Right atrium auricular region (tissue), 2 donors: ENCODE measurements around the gene GAREM2. TPM values are rescaled to one million over a fixed set of nuclear protein-coding genes. Genes with fewer than 3 reads are reported as not detected.
A peak's percentile ranks its signal among the peaks of the same experiment; 100 is the strongest.

Experiments used
- DNase-seq: peaks from one replicate; pipeline ENCODE4 v3.0.0-alpha.2; 2019; ENCODE audit warnings: low spot score
- H3K27ac ChIP-seq, 2 donors: fragments of 200-600 bp; sonication (generic); 1 replicate in 1 of 2; 2 replicates in 1 of 2; pipeline ENCODE4 v1.5.1; 2016 to 2019
- H3K27me3 ChIP-seq, 2 donors: fragments of 200-600 bp; sonication (generic); one replicate each; pipeline versions ENCODE4 v1.5.1 to v1.6.0; 2017 to 2019
- H3K36me3 ChIP-seq: fragments of 200-600 bp; sonication (generic); one replicate; pipeline ENCODE4 v1.5.1; 2016
- H3K4me1 ChIP-seq, 2 donors: fragments of 200-600 bp; sonication (generic); one replicate each; pipeline versions ENCODE4 v1.5.1 to v1.6.0; 2017 to 2019
- H3K4me3 ChIP-seq, 2 donors: fragments of 200-600 bp; sonication (generic); 1 replicate in 1 of 2; 2 replicates in 1 of 2; pipeline ENCODE4 v1.5.1; 2017 to 2019; ENCODE audit warnings: mild to moderate bottlenecking in 1 of 2, moderate library complexity in 1 of 2
- H3K9me3 ChIP-seq, 2 donors: fragments of 200-600 bp; sonication (generic); one replicate each; pipeline ENCODE4 v1.5.1; 2019
- CTCF ChIP-seq, 2 donors: fragments of 200-600 bp; sonication (generic); IDR thresholded peaks; one replicate each; pipeline ENCODE4 v1.5.1; 2019; ENCODE audit warnings: antibody characterized with exemption in 2 of 2
- total RNA-seq, 2 donors: library from RNA; depleted of rRNA; stranded (reverse); fragments of >200 nt; gene quantifications; one replicate each; pipeline ENCODE4 v1.1.0, GENCODE V29; 2016

GAREM2 gene
- total RNA-seq, 2 donors from 2014 or later: 3.0 to 48.4 TPM

GRCh38 chr2:26182887-26183630 is 10.2 kb downstream of the GAREM2 start:
- DNase-seq: no peak
- no peak for TF ChIP-seq CTCF (IDR thresholded peaks at IDR 0.05)
- no peaks in the 10 kb centered on the region for H3K27me3 ChIP-seq

GRCh38 chr2:26184121-26184520 is 11.2 kb downstream of the GAREM2 start:
- TF ChIP-seq CTCF (IDR thresholded peaks at IDR 0.05): no peak
- no peak for DNase-seq
- no peaks in the 10 kb centered on the region for H3K9me3 ChIP-seq
- H3K4me3 ChIP-seq: peak overlapping the region; percentile 44 to 63
- peaks cover 0 to 23% of the 10 kb centered on the region in 2 donors for H3K4me1 ChIP-seq
- no peaks in the 10 kb centered on the region for H3K27me3 ChIP-seq
- no peaks in the 10 kb centered on the region for H3K36me3 ChIP-seq
- no peak overlapping the region for H3K27ac ChIP-seq

More at GRCh38 chr2:26182887-26183630, 10.2 kb downstream of the GAREM2 start:
- H3K4me3 ChIP-seq: no peak overlapping the region
- H3K36me3 ChIP-seq: no peaks in the 10 kb centered on the region
- no peaks in the 10 kb centered on the region for H3K9me3 ChIP-seq
- H3K27ac ChIP-seq: no peak overlapping the region
- peaks cover 0 to 31% of the 10 kb centered on the region in 2 donors for H3K4me1 ChIP-seq

- Histone ChIP-seq H3K4me1 (peaks cover 0 to 17% of the 10 kb centered on the region in 2 donors), H3K4me3 (peak overlapping the region; percentile 61 to 63), H3K9me3 (no peaks in the 10 kb centered on the region), H3K36me3 (no peaks in the 10 kb centered on the region), H3K27me3 (no peaks in the 10 kb centered on the region), H3K27ac (peak overlapping the region; percentile 59 to 60)
- peak; percentile 68 to 80 for TF ChIP-seq CTCF (IDR thresholded peaks at IDR 0.05)
- DNase-seq: peak; percentile 79
Measured at GRCh38 chr2:26184555-26185303, 11.8 kb downstream of the GAREM2 start.

GRCh38 chr2:26185304-26185928 is 12.5 kb downstream of the GAREM2 start:
- Histone ChIP-seq H3K36me3 (no peaks in the 10 kb centered on the region), H3K27me3 (no peaks in the 10 kb centered on the region), H3K4me3 (peak overlapping the region; percentile 61 to 63), H3K4me1 (peaks cover 0 to 15% of the 10 kb centered on the region in 2 donors), H3K27ac (peak overlapping the region; percentile 59 to 60), H3K9me3 (no peaks in the 10 kb centered on the region)
- TF ChIP-seq CTCF (IDR thresholded peaks at IDR 0.05): no peak
- no peak for DNase-seq

- Histone ChIP-seq H3K4me1 (peaks cover 0 to 15% of the 10 kb centered on the region in 2 donors), H3K27me3 (no peaks in the 10 kb centered on the region), H3K9me3 (no peaks in the 10 kb centered on the region), H3K36me3 (peaks cover 6% of the 10 kb centered on the region), H3K4me3 (peak overlapping the region in 1 of 2 donors; percentile 63), H3K27ac (no peak overlapping the region)
- TF ChIP-seq CTCF (IDR thresholded peaks at IDR 0.05): no peak
- DNase-seq: no peak
Measured at GRCh38 chr2:26185954-26186770, 13.3 kb downstream of the GAREM2 start.
